Right lobe of liver (tissue), 6 donors: Measurements from ENCODE around the gene GMPR. TPM values are rescaled to one million over a fixed set of nuclear protein-coding genes. Genes with fewer than 3 reads are reported as not detected.

ENCODE experiments used
- ATAC-seq, 4 donors: fragments of 200-7000 bp; cut with Tn5 transposase; one replicate each; pipeline ENCODE4 v1.9.1; 2020; ENCODE audit warnings: mild to moderate bottlenecking in 4 of 4, moderate library complexity in 4 of 4
- DNase-seq, 3 donors: peaks; one replicate each; pipeline ENCODE4 v3.0.0-alpha.2; 2020
- H3K27ac ChIP-seq, 3 donors: fragments of 200-600 bp; one replicate each; pipeline ENCODE4 v1.8.0; 2022
- H3K27me3 ChIP-seq, 2 donors: fragments of 200-600 bp; one replicate each; pipeline ENCODE4 v1.8.0; 2022
- H3K36me3 ChIP-seq, 4 donors: fragments of 200-600 bp; sonication (generic) in 1 of 4; one replicate each; pipeline versions ENCODE4 v1.5.1 to v1.8.0; 2017 to 2022; ENCODE audit warnings: control low read depth in 1 of 4
- H3K4me1 ChIP-seq, 4 donors: fragments of 200-600 bp; sonication (generic) in 1 of 4; one replicate each; pipeline versions ENCODE4 v1.5.1 to v1.8.0; 2017 to 2022; ENCODE audit warnings: control low read depth in 1 of 4
- H3K4me3 ChIP-seq, 3 donors: fragments of 200-600 bp; one replicate each; pipeline ENCODE4 v1.8.0; 2022
- H3K9me3 ChIP-seq, 4 donors: fragments of 200-600 bp; sonication (generic) in 1 of 4; one replicate each; pipeline versions ENCODE4 v1.5.1 to v1.8.0; 2017 to 2022; ENCODE audit warnings: control low read depth in 1 of 4
- POLR2A ChIP-seq: fragments of 450-650 bp; IDR thresholded peaks from one replicate; pipeline ENCODE4 v1.6.1; 2017; ENCODE audit warnings: antibody characterized with exemption, mild to moderate bottlenecking
- WGBS: methylation state at CpG from one replicate; pipeline ENCODE4 v1.1.6; 2018; ENCODE audit warnings: low coverage, low lambda C conversion rate; ENCODE audit not compliant: insufficient coverage; ENCODE audit errors: missing lambda C conversion rate; 5-methylcytosine and 5-hydroxymethylcytosine counted together
- intact Hi-C, 2 donors: fragments of 100-400 bp; cut with DNase I; formaldehyde crosslinking; loops; one replicate each; pipeline versions ENCODE4 v1.11.2 to v1.14.1; 2022
- total RNA-seq, 6 experiments: library from RNA; depleted of rRNA in 2 of 6; stranded (reverse); fragments of >200 nt in 2 of 6; fragmentation: NEBNext Ultra II Directional in 3 of 6; extraction: Animal tissue kit (Norgen Biotek cat#: 25700) in 3 of 6; gene quantifications; one replicate each; pipeline versions ENCODE4 v1.1.0 to v1.2.4, GENCODE V29; 2016 to 2023
- TF ChIP-seq, protein P1 (sequence below), 4 donors: fragments of 200-600 bp in 3 of 4; fragments of 450-650 bp in 1 of 4; IDR thresholded peaks; one replicate each; pipeline versions ENCODE4 v1.5.1 to v1.8.0; 2016 to 2022; ENCODE audit warnings: antibody characterized with exemption in 4 of 4, mild to moderate bottlenecking in 2 of 4
- donor health status: DM: no; HTN: yes; CAD: no.
- donor health status: DM: no; HTN: no; CAD: no.
- donor health status: DM: no; HTN: no; CAD: no.
- donor health status: DM: no; HTN: yes; CAD: no.
- donor health status: DM: no; HTN: yes; CAD: no.

GMPR gene
- total RNA-seq, 6 experiments from 2014 or later = 3.7 to 6.5 (median 4.9) TPM

DNA sequence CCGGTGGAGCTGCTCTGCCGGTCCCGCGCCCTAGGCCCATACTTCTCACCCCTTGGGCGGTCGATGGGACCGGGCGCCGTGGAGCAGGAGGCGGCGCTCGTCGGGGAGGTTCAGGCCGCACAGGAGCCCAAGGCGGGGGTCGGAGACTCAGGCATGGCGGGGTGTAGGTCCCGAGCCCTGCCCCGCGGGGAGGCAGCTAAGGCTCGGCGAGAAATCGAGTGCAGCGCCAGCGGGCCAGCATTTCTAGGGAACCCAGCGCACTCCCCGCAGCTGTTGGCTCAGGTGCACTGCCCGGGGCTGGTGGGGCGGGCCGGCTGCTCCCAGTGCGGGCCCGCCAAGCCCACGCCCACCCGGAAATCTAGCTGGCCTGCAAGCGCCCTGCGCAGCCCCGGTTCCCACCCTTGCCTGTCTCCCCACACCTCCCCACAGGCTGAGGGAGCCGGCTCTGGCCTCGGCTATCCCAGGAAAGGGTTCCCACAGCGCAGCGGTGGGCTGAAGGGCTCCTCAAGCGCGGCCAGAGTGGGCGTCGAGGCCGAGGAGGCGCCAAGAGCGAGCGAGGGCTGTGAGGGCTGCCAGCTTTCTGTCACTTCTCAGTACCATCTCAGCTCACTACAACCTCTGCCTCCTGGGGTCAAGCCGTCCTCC, 40.2 kb upstream of the GMPR start:
- Histone ChIP-seq H3K4me3 (no peak overlapping the region), H3K4me1 (no peaks in the 10 kb centered on the region), H3K9me3 (no peaks in the 10 kb centered on the region), H3K36me3 (no peaks in the 10 kb centered on the region), H3K27me3 (peaks cover 0 to under 1% of the 10 kb centered on the region in 2 donors), H3K27ac (no peak overlapping the region)
- ATAC-seq = no peak
- intact Hi-C loops = loop anchor here in 1 of 2 donors (10.0 kb wide), 1 partner anchor 503 kb away; no protein-coding TSS in a partner anchor
- TF ChIP-seq POLR2A = no peak
- TF ChIP-seq, protein P1, sequence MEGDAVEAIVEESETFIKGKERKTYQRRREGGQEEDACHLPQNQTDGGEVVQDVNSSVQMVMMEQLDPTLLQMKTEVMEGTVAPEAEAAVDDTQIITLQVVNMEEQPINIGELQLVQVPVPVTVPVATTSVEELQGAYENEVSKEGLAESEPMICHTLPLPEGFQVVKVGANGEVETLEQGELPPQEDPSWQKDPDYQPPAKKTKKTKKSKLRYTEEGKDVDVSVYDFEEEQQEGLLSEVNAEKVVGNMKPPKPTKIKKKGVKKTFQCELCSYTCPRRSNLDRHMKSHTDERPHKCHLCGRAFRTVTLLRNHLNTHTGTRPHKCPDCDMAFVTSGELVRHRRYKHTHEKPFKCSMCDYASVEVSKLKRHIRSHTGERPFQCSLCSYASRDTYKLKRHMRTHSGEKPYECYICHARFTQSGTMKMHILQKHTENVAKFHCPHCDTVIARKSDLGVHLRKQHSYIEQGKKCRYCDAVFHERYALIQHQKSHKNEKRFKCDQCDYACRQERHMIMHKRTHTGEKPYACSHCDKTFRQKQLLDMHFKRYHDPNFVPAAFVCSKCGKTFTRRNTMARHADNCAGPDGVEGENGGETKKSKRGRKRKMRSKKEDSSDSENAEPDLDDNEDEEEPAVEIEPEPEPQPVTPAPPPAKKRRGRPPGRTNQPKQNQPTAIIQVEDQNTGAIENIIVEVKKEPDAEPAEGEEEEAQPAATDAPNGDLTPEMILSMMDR (IDR thresholded peaks at IDR 0.05) = no peak
- 87% methylated on average over 9 of the region's 50 CpGs for WGBS
- DNase-seq = no peak

DNA sequence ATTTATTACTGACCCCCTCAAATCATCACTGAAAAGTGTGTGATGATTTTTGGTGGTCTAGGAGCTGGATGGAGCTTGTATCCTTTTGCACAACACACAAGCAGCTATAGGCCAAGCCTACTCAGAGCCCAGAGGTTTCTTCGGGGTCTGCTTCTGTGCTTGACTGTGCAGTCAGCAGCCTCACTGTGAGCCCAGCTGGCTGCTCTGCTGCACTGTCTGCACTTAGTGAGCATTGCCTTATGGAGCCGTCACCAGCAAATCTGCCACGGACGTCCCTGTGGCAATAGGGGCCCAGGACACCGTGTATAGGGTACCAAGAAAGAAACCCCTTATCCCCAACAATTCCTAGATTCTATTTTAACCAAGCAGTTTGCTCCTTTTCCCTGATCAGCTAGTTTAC, 38.6 kb upstream of the GMPR start:
- 20% methylated on average over 1 of the region's 5 CpGs for WGBS
- Histone ChIP-seq H3K27ac (no peak overlapping the region), H3K4me3 (no peak overlapping the region), H3K9me3 (no peaks in the 10 kb centered on the region), H3K36me3 (no peaks in the 10 kb centered on the region), H3K27me3 (no peaks in the 10 kb centered on the region), H3K4me1 (no peaks in the 10 kb centered on the region)
- TF ChIP-seq, protein P1 (IDR thresholded peaks at IDR 0.05) = no peak
- ATAC-seq = no peak
- no peak for DNase-seq
- intact Hi-C loops = loop anchor here in 1 of 2 donors (10.0 kb wide), 1 partner anchor 505 kb away; no protein-coding TSS in a partner anchor

DNA sequence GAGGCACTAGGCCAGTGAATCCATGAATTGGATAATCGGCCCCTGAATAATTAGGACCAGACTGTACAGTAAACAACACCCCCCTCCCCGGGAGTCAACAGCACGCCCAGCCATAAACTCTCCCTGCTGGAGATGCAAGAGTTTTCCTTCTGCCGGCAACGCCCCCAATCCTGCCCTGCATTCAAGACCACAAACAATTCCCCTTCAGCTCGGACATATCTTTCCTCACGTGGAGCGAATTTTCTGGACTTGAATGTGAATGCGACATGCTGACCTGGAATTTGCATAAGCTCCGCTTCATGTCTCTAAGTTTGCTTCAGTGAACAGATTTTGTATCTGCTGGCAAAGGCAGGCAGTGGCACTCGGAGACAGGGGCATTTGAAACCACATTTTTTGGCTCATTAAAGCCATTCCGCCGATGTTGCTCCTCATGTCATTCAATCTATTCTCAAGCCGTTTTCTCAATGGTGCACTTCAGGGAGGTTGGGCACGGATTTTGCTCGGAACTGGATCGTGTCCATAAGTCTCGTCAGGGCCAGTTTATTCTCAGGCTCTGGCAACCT, 38.0 kb upstream of the GMPR start:
- ATAC-seq (no peak), DNase-seq (no peak)
- TF ChIP-seq, protein P1 (IDR thresholded peaks at IDR 0.05) = no peak
- TF ChIP-seq POLR2A = no peak
- Histone ChIP-seq H3K9me3 (no peaks in the 10 kb centered on the region), H3K4me1 (no peaks in the 10 kb centered on the region), H3K4me3 (no peak overlapping the region), H3K36me3 (no peaks in the 10 kb centered on the region), H3K27ac (no peak overlapping the region), H3K27me3 (no peaks in the 10 kb centered on the region)
- 48% methylated on average over 17 of the region's 18 CpGs for WGBS
- intact Hi-C loops = no loop called here

DNA sequence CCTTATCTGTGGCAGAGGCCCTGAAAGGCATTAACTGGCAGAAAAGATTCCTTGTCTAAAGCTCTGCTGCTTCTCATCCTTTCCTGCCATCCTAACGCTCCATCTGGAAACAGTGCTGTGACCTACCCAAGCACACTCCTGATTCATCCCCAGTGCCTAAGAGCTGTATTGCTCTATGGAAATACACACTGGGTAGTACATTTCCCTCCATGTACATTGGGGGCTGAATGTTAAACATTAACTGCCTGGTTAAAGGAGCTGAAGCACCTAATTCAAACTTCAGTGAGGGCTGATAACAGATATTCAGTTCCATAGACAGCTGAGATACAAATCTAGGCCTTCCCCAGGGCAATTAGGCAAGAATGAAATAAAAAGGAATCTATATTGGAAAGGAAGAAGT, 36.7 kb upstream of the GMPR start:
- intact Hi-C loops = no loop called here
- no peak for TF ChIP-seq POLR2A
- TF ChIP-seq, protein P1 (IDR thresholded peaks at IDR 0.05) = no peak
- Histone ChIP-seq H3K9me3 (no peaks in the 10 kb centered on the region), H3K27ac (no peak overlapping the region), H3K4me3 (no peak overlapping the region), H3K36me3 (no peaks in the 10 kb centered on the region), H3K27me3 (no peaks in the 10 kb centered on the region), H3K4me1 (no peaks in the 10 kb centered on the region)
- WGBS = 88% methylated on average over 1 of the region's 1 CpG
- no peak for ATAC-seq
- DNase-seq = no peak
